Natural killer cell (primary cell): ENCODE measurements around the gene TMED8. TPM values are rescaled to one million over a fixed set of nuclear protein-coding genes. Genes with fewer than 3 reads are reported as not detected.

Experiments used
- ATAC-seq, 3 donors: fragments of 150-1000 bp in 2 of 3; fragments of 200-7000 bp in 1 of 3; cut with Tn5 transposase; 1 replicate in 1 of 3; 2 replicates in 2 of 3; pipeline ENCODE4 v1.10.0; 2021; ENCODE audit warnings: mild to moderate bottlenecking in 2 of 3, moderate library complexity in 2 of 3
- DNase-seq, 2 donors: peaks; one replicate each; pipeline versions ENCODE4 v3.0.0 to v3.0.0-alpha.2; 2013 to 2021; ENCODE audit warnings: mixed read lengths in 1 of 2
- H3K27ac ChIP-seq: one replicate; pipeline ENCODE4 v1.5.1; 2013; ENCODE audit warnings: mild to moderate bottlenecking, low read length
- H3K27me3 ChIP-seq: one replicate; pipeline ENCODE4 v1.6.1; 2013; ENCODE audit warnings: low read length; ENCODE audit not compliant: control insufficient read depth, insufficient read depth
- H3K36me3 ChIP-seq: one replicate; pipeline ENCODE4 v1.6.1; 2013; ENCODE audit warnings: low read length; ENCODE audit not compliant: control insufficient read depth, insufficient read depth
- H3K4me1 ChIP-seq: one replicate; pipeline ENCODE4 v1.6.1; 2013; ENCODE audit warnings: low read length; ENCODE audit not compliant: control insufficient read depth, insufficient read depth
- H3K4me3 ChIP-seq: one replicate; pipeline ENCODE4 v1.5.1; 2013; ENCODE audit warnings: low read length
- H3K9me3 ChIP-seq: one replicate; pipeline ENCODE4 v1.6.1; 2013; ENCODE audit warnings: low read length; ENCODE audit not compliant: control insufficient read depth, insufficient read depth
- H3K27ac Mint-ChIP-seq, 2 donors: one replicate each; pipeline ENCODE4 v1.8.0; 2022; ENCODE audit warnings: mild to moderate bottlenecking in 2 of 2, mixed read lengths in 2 of 2, moderate library complexity in 1 of 2
- H3K27me3 Mint-ChIP-seq, 2 donors: one replicate each; pipeline ENCODE4 v1.8.0; 2022; ENCODE audit warnings: low read depth in 2 of 2, mixed read lengths in 2 of 2
- H3K36me3 Mint-ChIP-seq: one replicate; pipeline ENCODE4 v1.8.0; 2022; ENCODE audit warnings: mixed read lengths
- H3K4me1 Mint-ChIP-seq, 2 donors: one replicate each; pipeline ENCODE4 v1.8.0; 2022; ENCODE audit warnings: mixed read lengths in 2 of 2
- H3K4me3 Mint-ChIP-seq: one replicate; pipeline ENCODE4 v1.8.0; 2022; ENCODE audit warnings: mild to moderate bottlenecking, moderate library complexity, mixed read lengths
- H3K9me3 Mint-ChIP-seq, 2 donors: one replicate each; pipeline ENCODE4 v1.8.0; 2022; ENCODE audit warnings: mixed read lengths in 2 of 2
- WGBS: methylation state at CpG from one replicate; pipeline ENCODE4 v1.1.7; 2013; ENCODE audit warnings: missing lambda C conversion rate; ENCODE audit not compliant: insufficient coverage; 5-methylcytosine and 5-hydroxymethylcytosine counted together
- intact Hi-C: fragments of 100-400 bp; cut with micrococcal nuclease; formaldehyde crosslinking; loops from one replicate; pipeline ENCODE4 v1.14.2; 2022
- total RNA-seq, 4 donors: library from RNA; stranded (reverse); fragments of 120-200 nt in 1 of 4; gene quantifications; one replicate each; pipeline versions ENCODE4 v1.2.3 to v1.2.4, GENCODE V29; 2013 to 2022
- TF ChIP-seq, protein P1 (sequence below): fragments of 200-600 bp; IDR thresholded peaks from one replicate; pipeline ENCODE4 v1.8.0; 2022; ENCODE audit warnings: antibody characterized with exemption

TMED8 gene
- total RNA-seq, 3 donors from 2014 or later (not counting 1 experiment from before 2014, with no cell fraction given) = 8.0 to 9.3 (median 9.1) TPM

DNA sequence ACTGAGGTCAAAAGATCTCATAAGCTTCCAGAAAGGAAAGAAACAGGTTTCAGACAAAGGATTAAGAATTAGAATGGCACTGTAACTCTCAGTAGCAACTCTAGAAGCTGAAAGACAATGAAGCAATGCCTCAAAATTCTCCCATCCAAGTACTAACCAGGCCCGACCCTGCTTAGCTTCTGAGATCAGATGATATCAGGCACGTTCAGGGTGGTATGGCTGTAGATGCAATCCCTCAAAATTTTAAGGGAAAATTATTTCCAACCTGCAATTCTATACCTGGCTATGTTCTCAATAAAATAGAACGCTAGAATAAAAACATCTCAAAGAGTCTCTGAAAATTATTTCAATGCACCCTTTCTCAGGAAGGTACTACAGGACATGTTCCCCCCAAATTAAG is 26.9 kb upstream of the TMED8 start:
- no peak overlapping the region for H3K4me3 Mint-ChIP-seq
- Histone ChIP-seq H3K36me3 (no peaks in the 10 kb centered on the region), H3K9me3 (no peaks in the 10 kb centered on the region), H3K4me3 (no peak overlapping the region), H3K27ac (no peak overlapping the region), H3K4me1 (no peaks in the 10 kb centered on the region), H3K27me3 (no peaks in the 10 kb centered on the region)
- H3K4me1 Mint-ChIP-seq = peaks cover 8 to 13% of the 10 kb centered on the region in 2 donors
- H3K27me3 Mint-ChIP-seq = no peaks in the 10 kb centered on the region
- intact Hi-C loops = no loop called here
- ATAC-seq = no peak
- H3K36me3 Mint-ChIP-seq = no peaks in the 10 kb centered on the region
- H3K9me3 Mint-ChIP-seq = no peaks in the 10 kb centered on the region
- 91% methylated on average over 3 of the region's 3 CpGs for WGBS
- no peak for DNase-seq
- TF ChIP-seq, protein P1, sequence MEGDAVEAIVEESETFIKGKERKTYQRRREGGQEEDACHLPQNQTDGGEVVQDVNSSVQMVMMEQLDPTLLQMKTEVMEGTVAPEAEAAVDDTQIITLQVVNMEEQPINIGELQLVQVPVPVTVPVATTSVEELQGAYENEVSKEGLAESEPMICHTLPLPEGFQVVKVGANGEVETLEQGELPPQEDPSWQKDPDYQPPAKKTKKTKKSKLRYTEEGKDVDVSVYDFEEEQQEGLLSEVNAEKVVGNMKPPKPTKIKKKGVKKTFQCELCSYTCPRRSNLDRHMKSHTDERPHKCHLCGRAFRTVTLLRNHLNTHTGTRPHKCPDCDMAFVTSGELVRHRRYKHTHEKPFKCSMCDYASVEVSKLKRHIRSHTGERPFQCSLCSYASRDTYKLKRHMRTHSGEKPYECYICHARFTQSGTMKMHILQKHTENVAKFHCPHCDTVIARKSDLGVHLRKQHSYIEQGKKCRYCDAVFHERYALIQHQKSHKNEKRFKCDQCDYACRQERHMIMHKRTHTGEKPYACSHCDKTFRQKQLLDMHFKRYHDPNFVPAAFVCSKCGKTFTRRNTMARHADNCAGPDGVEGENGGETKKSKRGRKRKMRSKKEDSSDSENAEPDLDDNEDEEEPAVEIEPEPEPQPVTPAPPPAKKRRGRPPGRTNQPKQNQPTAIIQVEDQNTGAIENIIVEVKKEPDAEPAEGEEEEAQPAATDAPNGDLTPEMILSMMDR = no peak
- no peak overlapping the region for H3K27ac Mint-ChIP-seq

DNA sequence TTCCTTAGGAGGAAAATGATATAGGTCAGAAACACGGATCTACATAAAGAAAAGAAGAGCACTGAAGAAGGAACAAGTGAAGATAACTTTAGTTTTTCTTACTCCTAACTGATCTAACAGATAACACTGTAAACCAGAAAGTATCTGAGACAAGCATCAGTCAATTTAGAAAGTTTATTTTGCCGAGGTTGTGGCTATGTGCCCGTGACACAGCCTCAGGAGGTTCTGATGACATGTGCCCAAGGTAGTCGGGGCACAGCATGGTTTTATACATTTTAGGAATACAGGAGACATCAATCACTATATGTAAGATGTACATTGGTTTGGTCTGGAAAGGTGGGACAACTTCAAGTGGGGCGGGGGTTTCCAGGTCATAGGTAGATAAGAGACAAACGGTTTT is 23.3 kb upstream of the TMED8 start:
- Mint-ChIP-seq H3K27me3 (no peaks in the 10 kb centered on the region), H3K9me3 (no peaks in the 10 kb centered on the region), H3K27ac (no peak overlapping the region), H3K4me3 (no peak overlapping the region), H3K36me3 (no peaks in the 10 kb centered on the region), H3K4me1 (no peaks in the 10 kb centered on the region)
- 71% methylated on average over 5 of the region's 6 CpGs for WGBS
- no peak for ATAC-seq
- no peak for DNase-seq
- H3K27me3 ChIP-seq = no peaks in the 10 kb centered on the region
- no peak overlapping the region for H3K27ac ChIP-seq
- intact Hi-C loops = no loop called here
- H3K36me3 ChIP-seq = no peaks in the 10 kb centered on the region
- no peaks in the 10 kb centered on the region for H3K9me3 ChIP-seq
- H3K4me3 ChIP-seq = no peak overlapping the region
- TF ChIP-seq, protein P1 = no peak
- no peaks in the 10 kb centered on the region for H3K4me1 ChIP-seq

DNA sequence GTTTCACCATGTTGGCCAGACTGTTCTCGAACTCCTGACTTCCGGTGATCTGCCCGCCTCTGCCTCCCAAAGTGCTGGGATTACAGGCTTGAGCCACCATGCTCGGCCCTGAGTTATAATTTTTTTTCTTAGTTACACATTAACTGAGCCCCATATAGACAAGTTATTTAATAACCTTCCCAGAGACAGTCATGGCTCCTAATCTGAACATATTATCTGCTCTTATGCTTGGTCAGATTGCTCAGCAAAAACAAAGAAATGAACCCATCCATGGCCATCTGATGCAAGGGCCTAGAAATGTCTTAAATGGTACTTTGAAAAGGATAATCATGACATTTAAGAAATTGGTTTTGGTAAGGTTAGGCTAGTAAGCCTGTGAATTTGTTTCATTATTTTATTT is 13.3 kb upstream of the TMED8 start:
- no peaks in the 10 kb centered on the region for H3K4me1 ChIP-seq
- H3K4me3 ChIP-seq = no peak overlapping the region
- H3K27ac ChIP-seq = no peak overlapping the region
- TF ChIP-seq, protein P1 = no peak
- intact Hi-C loops = no loop called here
- H3K27me3 ChIP-seq = no peaks in the 10 kb centered on the region
- 90% methylated on average over 4 of the region's 4 CpGs for WGBS
- DNase-seq (no peak), ATAC-seq (no peak)
- no peaks in the 10 kb centered on the region for H3K4me1 Mint-ChIP-seq
- no peaks in the 10 kb centered on the region for H3K9me3 ChIP-seq
- H3K36me3 ChIP-seq = no peaks in the 10 kb centered on the region
- H3K27me3 Mint-ChIP-seq = peaks cover 0 to 6% of the 10 kb centered on the region in 2 donors
- no peaks in the 10 kb centered on the region for H3K9me3 Mint-ChIP-seq
- H3K36me3 Mint-ChIP-seq = no peaks in the 10 kb centered on the region
- H3K4me3 Mint-ChIP-seq = no peak overlapping the region
- H3K27ac Mint-ChIP-seq = no peak overlapping the region

DNA sequence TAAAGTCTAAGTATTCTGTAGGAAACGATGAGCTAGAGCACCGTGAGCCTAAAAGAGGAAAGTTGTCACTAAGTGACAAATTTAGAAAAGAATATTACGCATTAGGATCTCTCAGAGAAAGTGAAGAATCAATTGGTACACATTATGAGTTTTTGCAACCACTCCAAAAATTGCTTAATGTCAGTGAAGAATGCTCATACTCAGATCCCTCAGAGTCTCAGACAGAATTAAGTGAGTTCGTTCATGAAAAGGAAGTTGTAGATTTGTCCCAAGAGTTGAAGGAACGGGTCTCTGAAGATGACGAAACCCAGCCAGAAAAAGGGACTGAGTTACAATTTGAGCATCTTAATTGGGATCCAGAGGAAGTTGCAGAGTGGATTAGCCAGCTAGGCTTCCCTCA is 1.8 kb upstream of the TMED8 start:
- Mint-ChIP-seq H3K9me3 (no peaks in the 10 kb centered on the region), H3K4me1 (peaks cover 19 to 28% of the 10 kb centered on the region in 2 donors), H3K36me3 (no peaks in the 10 kb centered on the region), H3K27me3 (peaks cover 0 to 2% of the 10 kb centered on the region in 2 donors), H3K27ac (no peak overlapping the region), H3K4me3 (no peak overlapping the region)
- no peak for ATAC-seq
- intact Hi-C loops = no loop called here
- no peaks in the 10 kb centered on the region for H3K9me3 ChIP-seq
- TF ChIP-seq, protein P1 = no peak
- peaks cover 13% of the 10 kb centered on the region for H3K4me1 ChIP-seq
- DNase-seq = no peak
- no peak overlapping the region for H3K4me3 ChIP-seq
- H3K36me3 ChIP-seq = no peaks in the 10 kb centered on the region
- no peak overlapping the region for H3K27ac ChIP-seq
- WGBS = 97% methylated on average over 6 of the region's 6 CpGs
- H3K27me3 ChIP-seq = no peaks in the 10 kb centered on the region
